Activated CD4-positive, CD25-positive, alpha-beta regulatory T cell (primary cell): Measurements from ENCODE around the gene ZNF358.

Experiments used
- DNase-seq, 4 experiments: peaks; one replicate each; lab custom pipeline; 2025; lab: John Stamatoyannopoulos, UW

Gene ZNF358

DNA sequence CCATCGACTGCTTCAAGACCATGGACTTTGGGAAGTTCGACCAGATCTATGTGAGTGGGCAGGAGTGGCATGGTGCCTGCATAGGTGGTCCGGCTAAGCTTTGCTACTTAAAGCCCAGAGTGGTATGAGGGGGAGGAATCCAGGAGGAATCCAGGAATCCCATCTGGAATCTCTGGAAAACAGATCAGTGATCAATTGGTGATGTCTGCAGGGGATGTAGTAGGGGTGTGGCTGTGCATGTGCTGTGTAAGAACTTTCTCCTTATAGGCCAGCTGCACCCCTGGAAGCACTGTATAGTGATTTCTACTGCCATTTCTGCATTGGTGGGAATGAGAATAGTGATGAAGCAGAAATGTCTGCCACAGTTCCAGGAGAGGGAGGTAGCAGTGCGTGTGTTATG lies 43.2 kb downstream of the ZNF358 start:
- no peak for DNase-seq

DNA sequence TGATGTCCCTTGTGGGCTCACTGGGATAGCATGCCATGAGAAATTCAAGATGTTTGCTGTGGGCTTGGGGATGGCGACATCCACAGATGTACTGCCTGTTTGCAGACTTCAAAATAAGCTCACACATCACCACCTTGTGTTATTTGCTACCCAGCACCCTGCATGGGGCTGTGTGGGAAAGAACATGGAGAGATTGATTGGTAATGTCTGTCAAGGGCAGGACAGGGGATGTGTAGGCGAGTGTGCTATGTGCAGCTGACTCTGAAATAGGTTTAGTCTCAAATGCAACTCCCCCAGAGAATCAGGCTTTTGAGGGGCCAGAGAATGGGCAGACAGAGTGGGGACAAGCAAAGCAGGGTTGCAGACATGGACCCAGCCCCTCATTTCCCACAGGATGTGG lies 44.4 kb downstream of the ZNF358 start:
- DNase-seq = no peak

DNA sequence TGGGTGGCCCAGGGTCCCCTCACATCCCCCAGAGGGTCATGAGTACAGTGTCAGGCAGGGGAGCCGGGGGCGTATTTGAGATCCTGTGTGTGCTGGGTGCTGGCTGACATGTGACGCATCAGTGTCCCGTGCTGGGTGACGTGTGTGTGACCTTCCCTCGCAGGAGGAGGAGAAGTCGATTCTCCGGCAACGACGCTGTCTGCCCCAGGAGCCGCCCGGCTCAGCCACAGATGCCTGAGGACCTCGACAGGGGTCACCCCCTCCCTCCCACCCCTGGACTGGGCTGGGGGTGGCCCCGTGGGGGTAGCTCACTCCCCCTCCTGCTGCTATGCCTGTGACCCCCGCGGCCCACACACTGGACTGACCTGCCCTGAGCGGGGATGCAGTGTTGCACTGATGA lies 45.4 kb downstream of the ZNF358 start:
- DNase-seq = no peak

DNA sequence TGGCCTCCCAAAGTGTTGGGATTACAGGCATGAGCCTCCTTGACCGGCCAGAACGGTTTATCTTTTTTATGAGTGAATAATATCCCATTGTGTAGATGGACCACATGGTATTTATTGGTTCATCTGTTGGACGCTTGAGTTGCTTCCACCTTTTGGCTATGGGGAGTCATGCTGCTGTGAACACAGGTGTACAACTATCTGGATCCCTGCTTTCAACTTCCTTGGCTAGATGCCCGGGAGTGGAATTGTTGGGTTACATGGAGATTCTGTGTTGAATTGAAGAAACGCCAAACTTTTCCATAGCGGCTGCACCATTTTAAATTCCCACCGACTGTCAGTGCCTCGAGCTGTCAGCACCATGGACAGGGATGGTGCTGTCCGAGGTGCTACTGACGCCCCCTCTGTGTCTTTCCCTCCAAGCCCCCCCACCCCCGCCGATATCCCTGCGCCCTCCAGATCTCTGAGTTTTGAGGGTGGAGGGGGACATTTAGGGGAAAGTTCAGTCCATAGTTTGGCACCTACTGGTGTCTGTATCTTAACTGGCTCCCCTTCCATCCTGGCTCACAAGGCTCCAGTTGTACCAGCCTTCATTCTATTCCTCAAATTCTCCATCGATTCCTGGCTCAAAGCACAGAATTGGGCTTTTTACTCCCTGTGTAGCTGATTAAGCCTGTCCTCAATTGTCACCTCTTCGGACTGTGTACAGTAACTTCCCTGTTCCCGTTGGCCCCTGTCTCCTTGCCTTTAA lies 46.9 kb downstream of the ZNF358 start:
- DNase-seq = no peak

DNA sequence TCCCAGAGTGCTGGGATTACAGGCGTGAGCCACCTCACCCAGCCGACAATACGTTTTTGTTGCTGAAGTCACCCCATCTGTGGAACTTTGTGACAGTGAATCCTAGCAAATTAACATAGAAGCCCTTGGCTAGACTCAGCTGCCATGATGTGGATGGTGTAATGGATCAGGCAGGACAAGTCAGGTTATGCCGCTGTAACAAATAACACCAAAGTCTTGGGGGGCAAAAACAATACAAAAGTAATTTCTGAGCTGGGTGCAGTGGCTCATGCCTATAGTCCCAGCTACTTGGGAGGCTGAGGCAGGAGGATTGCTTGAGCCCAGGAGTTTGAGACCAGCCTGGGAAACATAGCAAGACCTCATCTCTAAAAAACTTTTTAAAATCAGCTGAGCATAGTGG lies 49.0 kb downstream of the ZNF358 start:
- no peak for DNase-seq

DNA sequence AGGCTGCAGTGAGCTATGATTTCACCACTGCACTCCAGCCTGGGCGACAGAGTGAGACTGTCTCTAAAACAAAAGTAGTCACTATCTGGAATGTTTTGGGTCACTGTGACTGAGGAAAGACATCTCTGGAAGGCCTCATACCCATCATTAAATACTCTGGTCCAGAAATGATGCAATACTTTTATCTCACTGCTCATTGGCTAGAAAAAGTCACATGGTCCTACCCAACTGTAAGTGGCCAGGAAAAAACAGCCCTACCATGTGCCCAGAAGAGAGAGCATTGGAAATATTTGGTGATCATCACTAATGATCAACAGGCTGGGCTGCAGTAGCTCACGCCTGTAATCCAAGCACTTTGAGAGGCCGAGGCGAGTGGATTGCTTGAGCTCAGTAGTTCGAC lies 49.4 kb downstream of the ZNF358 start:
- no peak for DNase-seq
